Measurements from ENCODE around the gene RGS12.

The RGS12 gene

GRCh38 chr4:3253808-3254207, 39.0 kb upstream of the RGS12 start:
- no peaks in the 10 kb centered on the region; the same call in 1 of the 2 replicates for H3K9me3 ChIP-seq
- H3K4me3 ChIP-seq (ENCODE audit: low read depth, low read length) = no peak overlapping the region
- TF ChIP-seq CTCF (IDR thresholded peaks at IDR 0.05; ENCODE audit: low read depth, low read length) = no peak
- no peaks in the 10 kb centered on the region for H3K27me3 ChIP-seq
- DNase-seq = no peak
- H3K36me3 ChIP-seq = no peaks in the 10 kb centered on the region
- no peaks in the 10 kb centered on the region for H3K4me1 ChIP-seq

- Histone ChIP-seq H3K27me3 (no peaks in the 10 kb centered on the region), H3K36me3 (no peaks in the 10 kb centered on the region), H3K4me1 (no peaks in the 10 kb centered on the region), H3K4me3 (ENCODE audit: low read depth, low read length) (no peak overlapping the region), H3K9me3 (no peaks in the 10 kb centered on the region; the same call in 1 of the 2 replicates)
- no peak for TF ChIP-seq CTCF (IDR thresholded peaks at IDR 0.05; ENCODE audit: low read depth, low read length)
- no peak for DNase-seq
Observed at GRCh38 chr4:3254302-3255131, 38.3 kb upstream of the RGS12 start.

GRCh38 chr4:3255611-3256186, 37.1 kb upstream of the RGS12 start:
- Histone ChIP-seq H3K9me3 (no peaks in the 10 kb centered on the region; the same call in 1 of the 2 replicates), H3K27me3 (no peaks in the 10 kb centered on the region), H3K4me3 (ENCODE audit: low read depth, low read length) (no peak overlapping the region), H3K4me1 (no peaks in the 10 kb centered on the region), H3K36me3 (no peaks in the 10 kb centered on the region)
- no peak for TF ChIP-seq CTCF (IDR thresholded peaks at IDR 0.05; ENCODE audit: low read depth, low read length)
- DNase-seq = peak; percentile 7

GRCh38 chr4:3256230-3257102, 36.4 kb upstream of the RGS12 start:
- H3K36me3 ChIP-seq = no peaks in the 10 kb centered on the region
- no peak overlapping the region for H3K4me3 ChIP-seq (ENCODE audit: low read depth, low read length)
- no peaks in the 10 kb centered on the region for H3K27me3 ChIP-seq
- no peak for TF ChIP-seq CTCF (IDR thresholded peaks at IDR 0.05; ENCODE audit: low read depth, low read length)
- no peaks in the 10 kb centered on the region for H3K4me1 ChIP-seq
- no peak for DNase-seq
- no peaks in the 10 kb centered on the region for H3K9me3 ChIP-seq

- Histone ChIP-seq H3K4me3 (ENCODE audit: low read depth, low read length) (no peak overlapping the region), H3K9me3 (no peaks in the 10 kb centered on the region), H3K27me3 (no peaks in the 10 kb centered on the region), H3K4me1 (no peaks in the 10 kb centered on the region), H3K36me3 (no peaks in the 10 kb centered on the region)
- no peak for DNase-seq
- no peak for TF ChIP-seq CTCF (IDR thresholded peaks at IDR 0.05; ENCODE audit: low read depth, low read length)
Observed at GRCh38 chr4:3257103-3257555, 35.7 kb upstream of the RGS12 start.

Data from BE2C (cell line).